ENCODE data around the gene UBE2R2.

DNA sequence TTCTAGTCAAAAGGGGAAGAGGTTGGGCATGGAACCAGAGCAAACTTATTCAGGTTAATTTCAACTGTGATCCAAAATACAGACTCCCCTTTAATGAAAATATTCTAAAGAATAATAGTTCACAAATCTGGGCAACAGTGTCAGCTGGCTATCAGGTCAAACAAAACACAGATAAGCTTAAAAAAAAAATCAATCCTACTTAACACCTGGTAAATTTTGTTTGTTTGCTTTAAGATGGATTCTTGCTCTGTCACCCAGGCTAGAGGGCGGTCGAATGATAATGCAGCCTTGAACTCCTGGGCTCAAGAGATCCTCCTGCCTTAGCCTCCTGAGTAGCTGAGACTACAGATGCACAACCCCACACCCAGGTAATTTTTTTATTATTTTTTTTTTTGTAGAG, 142.8 kb downstream of the UBE2R2 start:
- TF ChIP-seq, protein P1, sequence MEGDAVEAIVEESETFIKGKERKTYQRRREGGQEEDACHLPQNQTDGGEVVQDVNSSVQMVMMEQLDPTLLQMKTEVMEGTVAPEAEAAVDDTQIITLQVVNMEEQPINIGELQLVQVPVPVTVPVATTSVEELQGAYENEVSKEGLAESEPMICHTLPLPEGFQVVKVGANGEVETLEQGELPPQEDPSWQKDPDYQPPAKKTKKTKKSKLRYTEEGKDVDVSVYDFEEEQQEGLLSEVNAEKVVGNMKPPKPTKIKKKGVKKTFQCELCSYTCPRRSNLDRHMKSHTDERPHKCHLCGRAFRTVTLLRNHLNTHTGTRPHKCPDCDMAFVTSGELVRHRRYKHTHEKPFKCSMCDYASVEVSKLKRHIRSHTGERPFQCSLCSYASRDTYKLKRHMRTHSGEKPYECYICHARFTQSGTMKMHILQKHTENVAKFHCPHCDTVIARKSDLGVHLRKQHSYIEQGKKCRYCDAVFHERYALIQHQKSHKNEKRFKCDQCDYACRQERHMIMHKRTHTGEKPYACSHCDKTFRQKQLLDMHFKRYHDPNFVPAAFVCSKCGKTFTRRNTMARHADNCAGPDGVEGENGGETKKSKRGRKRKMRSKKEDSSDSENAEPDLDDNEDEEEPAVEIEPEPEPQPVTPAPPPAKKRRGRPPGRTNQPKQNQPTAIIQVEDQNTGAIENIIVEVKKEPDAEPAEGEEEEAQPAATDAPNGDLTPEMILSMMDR (IDR thresholded peaks at IDR 0.05): no peak
- TF ChIP-seq POLR2A (IDR thresholded peaks at IDR 0.05): no peak
